Activated CD8-positive, alpha-beta memory T cell treated with anti-CD3 and anti-CD28 coated beads, Interleukin-2, amount 10 ng/mL, durations not matched to agents 7 days and 5 days (primary cell): ENCODE data around the gene NUP210. TPM values are rescaled to one million over a fixed set of nuclear protein-coding genes. Genes with fewer than 3 reads are reported as not detected.
A peak's percentile ranks its signal among the peaks of the same experiment; 100 is the strongest.

Experiments
- ATAC-seq: fragments of 150-1000 bp; cut with Tn5 transposase; one replicate; pipeline ENCODE4 v1.10.0; 2021; ENCODE audit warnings: moderate library complexity
- CTCF ChIA-PET: fragments of 350-600 bp; sonication (Branson Sonifier 250); formaldehyde crosslinking; loops from one replicate; lab custom pipeline; 2021; ENCODE audit warnings: antibody characterized with exemption; lab: Charles Lee
- DNase-seq: peaks from one replicate; pipeline ENCODE4 v3.0.0-alpha.2; 2020
- H3K27ac Mint-ChIP-seq: one replicate; pipeline ENCODE4 v1.8.0; 2021; ENCODE audit warnings: mild to moderate bottlenecking, mixed read lengths
- H3K27me3 Mint-ChIP-seq: one replicate; pipeline ENCODE4 v1.8.0; 2021; ENCODE audit warnings: mixed read lengths
- H3K36me3 Mint-ChIP-seq: one replicate; pipeline ENCODE4 v1.8.0; 2021; ENCODE audit warnings: mild to moderate bottlenecking, mixed read lengths
- H3K4me1 Mint-ChIP-seq: one replicate; pipeline ENCODE4 v1.8.0; 2021; ENCODE audit warnings: mixed read lengths
- H3K4me3 Mint-ChIP-seq: one replicate; pipeline ENCODE4 v1.8.0; 2021; ENCODE audit warnings: mild to moderate bottlenecking, moderate library complexity, mixed read lengths
- H3K9me3 Mint-ChIP-seq: one replicate; pipeline ENCODE4 v1.8.0; 2022; ENCODE audit warnings: low read depth, mixed read lengths
- total RNA-seq, 2 experiments: library from RNA; stranded (reverse); gene quantifications; one replicate each; pipeline ENCODE4 v1.2.3, GENCODE V29; 2021

NUP210 gene
- 100 to 1,000 TPM; 186 to 236 TPM for total RNA-seq

DNA sequence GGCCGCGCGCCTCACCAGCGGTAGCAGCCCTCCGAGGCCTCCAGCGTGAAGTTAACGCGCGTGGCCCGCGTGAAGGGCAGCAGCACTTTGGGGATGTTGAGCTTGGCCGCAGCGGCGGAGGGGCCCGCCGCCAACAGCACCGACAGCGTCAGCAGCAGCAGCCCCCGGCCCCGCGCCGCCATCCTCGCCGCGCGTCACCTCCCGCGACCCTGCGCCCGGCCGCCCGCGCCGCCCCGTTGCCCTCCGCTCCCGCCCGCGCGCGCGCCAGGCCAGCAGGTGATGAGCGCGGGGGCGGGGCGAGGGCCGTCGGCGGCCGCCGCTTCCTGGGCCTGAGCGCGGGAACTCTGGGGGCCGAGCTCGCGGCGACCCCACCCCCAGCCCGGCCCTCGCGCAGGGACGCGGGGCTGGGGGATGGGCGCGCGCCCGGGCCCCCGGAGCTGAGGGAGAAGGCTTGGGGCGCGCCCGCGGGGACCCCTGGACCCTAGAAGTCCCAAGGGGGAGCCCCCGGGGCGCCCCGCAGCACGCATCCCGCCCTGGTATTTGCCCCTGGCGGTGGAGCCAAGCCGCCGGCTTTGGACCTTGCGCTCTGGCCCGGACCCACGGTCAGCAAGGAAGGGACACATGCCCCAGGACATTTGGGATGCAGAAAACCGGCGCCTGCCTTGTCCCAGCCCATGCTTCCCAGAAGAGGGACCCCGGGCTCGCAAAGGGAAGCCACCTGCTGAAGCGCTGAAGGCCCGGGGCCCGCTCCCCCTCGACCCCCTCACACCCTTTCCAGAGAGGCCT, at the start of gene NUP210:
NUP210 (minus strand) TSS at position 278 of the 786 bp plus-strand sequence; CDS start at position 182, 96 bp downstream.
- Mint-ChIP-seq H3K36me3 (peaks cover 23% of the 10 kb centered on the region), H3K9me3 (no peaks in the 10 kb centered on the region), H3K27ac (peak within 1 kb of the TSS; percentile 95), H3K4me3 (peak within 1 kb of the TSS; percentile 93), H3K4me1 (peaks cover 55% of the 10 kb centered on the region), H3K27me3 (no peaks in the 10 kb centered on the region)
- CTCF ChIA-PET = interaction anchor here (0.6 to 10.0 kb wide), 5 partner anchors 9 to 190 kb away, joined by 3 to 89 read pairs (median 3); no protein-coding TSS in a partner anchor
- peak; percentile 77 for DNase-seq
- peak; percentile 67 for ATAC-seq

GRCh38 chr3:13466781-13467180, 46.7 kb upstream of the NUP210 start:
- DNase-seq (no peak), ATAC-seq (no peak)
- H3K4me1 Mint-ChIP-seq = no peaks in the 10 kb centered on the region
- CTCF ChIA-PET = no interaction called here
- no peak overlapping the region for H3K4me3 Mint-ChIP-seq
- H3K9me3 Mint-ChIP-seq = no peaks in the 10 kb centered on the region
- no peaks in the 10 kb centered on the region for H3K36me3 Mint-ChIP-seq
- H3K27me3 Mint-ChIP-seq = peaks cover 49% of the 10 kb centered on the region
- H3K27ac Mint-ChIP-seq = no peak overlapping the region

DNA sequence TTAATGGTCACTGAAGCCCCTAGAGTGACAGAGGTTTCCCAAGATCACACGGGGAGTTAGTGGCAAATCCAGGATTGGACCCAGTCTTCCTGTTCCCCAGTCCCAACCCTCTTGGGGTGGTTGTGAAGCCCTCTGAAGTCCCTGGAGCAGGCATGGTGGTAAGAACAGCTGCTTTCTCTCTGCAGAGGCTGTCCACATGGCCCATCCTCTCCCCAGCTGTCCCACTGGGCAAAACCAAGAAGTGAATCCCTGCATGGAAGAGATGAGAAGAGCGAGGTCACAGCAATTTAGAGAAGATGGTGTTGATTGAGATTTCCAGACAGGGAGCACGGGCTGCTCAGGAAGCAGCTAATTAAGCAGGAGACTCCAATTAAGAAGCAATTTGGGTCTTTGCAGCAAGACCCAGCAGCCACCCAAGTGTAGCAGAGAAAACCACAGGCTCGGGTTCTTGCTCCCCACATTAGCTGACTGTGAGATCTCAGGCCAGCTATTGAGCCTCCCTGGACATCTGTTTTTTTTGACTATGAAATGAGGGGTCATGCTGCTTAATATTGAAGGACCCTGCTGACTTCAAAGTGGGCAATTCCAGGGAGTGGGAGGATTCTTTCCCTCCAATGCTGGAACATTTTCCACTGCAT, 45.2 kb upstream of the NUP210 start:
- ATAC-seq (no peak), DNase-seq (no peak)
- CTCF ChIA-PET = interaction anchor here (1.1 kb wide), 1 partner anchor 31 kb away, joined by 3 read pairs; no protein-coding TSS in a partner anchor
- Mint-ChIP-seq H3K27ac (no peak overlapping the region), H3K4me1 (no peaks in the 10 kb centered on the region), H3K4me3 (no peak overlapping the region), H3K36me3 (no peaks in the 10 kb centered on the region), H3K9me3 (no peaks in the 10 kb centered on the region), H3K27me3 (peaks cover 44% of the 10 kb centered on the region)

DNA sequence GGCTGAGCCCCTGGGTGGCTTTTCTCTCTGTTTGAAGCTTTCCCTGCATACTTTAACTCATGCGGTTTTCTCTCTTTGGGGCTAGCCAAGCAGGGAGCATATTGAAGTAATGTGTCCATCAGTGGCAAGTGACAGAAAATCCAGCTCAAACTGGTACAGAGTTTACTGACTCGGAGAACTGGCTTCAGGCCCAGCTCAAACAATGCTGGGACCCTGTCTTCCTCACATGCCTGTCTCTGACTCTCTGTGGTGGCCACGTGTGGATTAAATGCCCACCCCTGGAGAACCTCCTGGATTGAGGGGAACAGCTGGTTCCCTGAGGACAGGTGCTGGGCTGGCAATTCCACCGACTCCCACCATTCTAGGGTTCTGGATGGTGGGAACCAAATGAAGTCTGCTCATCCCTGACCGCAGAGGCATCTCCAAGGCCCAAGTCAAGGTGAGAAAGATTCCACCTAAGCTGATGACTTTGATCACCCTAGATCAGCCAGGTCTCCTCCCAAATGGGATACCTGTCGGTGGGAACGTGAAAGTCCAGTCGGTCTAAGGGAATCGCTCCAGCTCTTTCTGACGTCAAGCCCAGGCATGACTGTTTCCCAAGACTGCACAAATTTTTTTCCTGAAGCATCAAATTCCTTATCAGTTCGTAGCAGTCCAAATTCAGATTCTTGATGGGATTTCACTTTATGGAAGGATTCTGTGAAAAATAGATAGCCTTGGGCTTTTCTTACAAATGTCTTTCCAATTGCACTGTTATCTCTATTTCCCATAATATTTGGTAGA, 43.7 kb upstream of the NUP210 start:
- CTCF ChIA-PET = interaction anchor here (0.8 to 4.7 kb wide), 6 partner anchors 11 to 372 kb away, joined by 3 to 40 read pairs (median 22); partner anchors contain the start of gene HDAC11
- DNase-seq = no peak
- Mint-ChIP-seq H3K27ac (no peak overlapping the region), H3K27me3 (peaks cover 40% of the 10 kb centered on the region), H3K9me3 (no peaks in the 10 kb centered on the region), H3K4me1 (no peaks in the 10 kb centered on the region), H3K36me3 (no peaks in the 10 kb centered on the region), H3K4me3 (no peak overlapping the region)
- ATAC-seq = no peak

DNA sequence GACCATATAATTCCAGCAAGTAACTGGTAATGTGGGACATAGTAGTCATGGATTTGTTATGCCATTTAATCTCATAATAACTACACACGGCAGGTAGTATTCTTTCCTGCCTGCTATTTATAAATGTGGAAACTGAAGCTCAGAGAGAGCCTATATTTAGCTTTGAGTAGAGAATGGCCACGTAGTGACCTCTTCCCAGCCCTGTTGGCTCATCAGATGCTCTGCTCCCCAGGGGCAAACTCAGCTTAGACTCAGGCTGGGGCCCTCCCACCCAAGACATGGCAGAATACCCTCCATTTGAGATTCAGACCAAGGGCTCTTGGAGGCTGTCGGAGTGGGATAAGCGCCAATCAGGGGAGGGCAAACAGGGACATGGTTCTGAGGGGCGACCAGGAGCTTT, 42.7 kb upstream of the NUP210 start:
- no peaks in the 10 kb centered on the region for H3K36me3 Mint-ChIP-seq
- ATAC-seq = no peak
- CTCF ChIA-PET = interaction anchor here (0.8 to 4.7 kb wide), 9 partner anchors 10 to 371 kb away, joined by 3 to 40 read pairs (median 9); partner anchors contain the start of gene HDAC11
- H3K4me1 Mint-ChIP-seq = no peaks in the 10 kb centered on the region
- H3K27me3 Mint-ChIP-seq = peaks cover 33% of the 10 kb centered on the region
- H3K27ac Mint-ChIP-seq = no peak overlapping the region
- DNase-seq = no peak
- no peak overlapping the region for H3K4me3 Mint-ChIP-seq
- H3K9me3 Mint-ChIP-seq = no peaks in the 10 kb centered on the region

DNA sequence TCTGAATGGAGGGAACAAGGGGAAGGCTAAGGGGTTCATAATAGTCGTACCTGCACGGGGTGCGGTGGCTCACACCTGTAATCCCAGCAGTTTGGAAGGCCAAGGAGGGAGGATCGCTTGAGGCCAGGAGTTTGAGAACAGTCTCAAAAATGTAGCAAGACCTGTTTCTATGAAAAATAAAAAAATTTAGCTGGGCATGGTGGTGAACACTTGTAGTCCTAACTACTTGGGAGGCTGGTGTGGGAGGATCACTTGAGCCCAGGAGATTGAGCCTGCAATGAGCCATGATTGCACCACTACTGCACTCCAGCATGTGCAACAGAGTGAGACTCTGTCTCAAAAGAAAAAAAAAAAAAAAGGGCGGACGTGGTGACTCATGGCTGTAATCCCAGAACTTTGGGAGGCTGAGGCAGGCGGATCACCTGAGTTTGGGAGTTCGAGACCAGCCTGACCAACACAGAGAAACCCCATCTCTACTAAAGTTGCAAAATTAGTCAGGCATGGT, 42.1 kb upstream of the NUP210 start:
- no peak overlapping the region for H3K4me3 Mint-ChIP-seq
- CTCF ChIA-PET = interaction anchor here (0.9 to 4.7 kb wide), 18 partner anchors 9 to 557 kb away, joined by 3 to 40 read pairs (median 4); partner anchors contain the start of gene HDAC11
- ATAC-seq (no peak), DNase-seq (no peak)
- no peaks in the 10 kb centered on the region for H3K4me1 Mint-ChIP-seq
- no peak overlapping the region for H3K27ac Mint-ChIP-seq
- H3K27me3 Mint-ChIP-seq = peaks cover 28% of the 10 kb centered on the region
- H3K9me3 Mint-ChIP-seq = no peaks in the 10 kb centered on the region
- H3K36me3 Mint-ChIP-seq = no peaks in the 10 kb centered on the region

GRCh38 chr3:13461169-13462124, 41.3 kb upstream of the NUP210 start:
- ATAC-seq = peak; percentile 96
- H3K27ac Mint-ChIP-seq = no peak overlapping the region
- no peak overlapping the region for H3K4me3 Mint-ChIP-seq
- H3K9me3 Mint-ChIP-seq = no peaks in the 10 kb centered on the region
- H3K36me3 Mint-ChIP-seq = no peaks in the 10 kb centered on the region
- H3K27me3 Mint-ChIP-seq = peaks cover 28% of the 10 kb centered on the region
- H3K4me1 Mint-ChIP-seq = no peaks in the 10 kb centered on the region
- peak; percentile 87 for DNase-seq
- CTCF ChIA-PET = interaction anchor here (0.6 to 4.7 kb wide), 25 partner anchors 8 to 556 kb away, joined by 3 to 40 read pairs (median 4); partner anchors contain the start of gene HDAC11

DNA sequence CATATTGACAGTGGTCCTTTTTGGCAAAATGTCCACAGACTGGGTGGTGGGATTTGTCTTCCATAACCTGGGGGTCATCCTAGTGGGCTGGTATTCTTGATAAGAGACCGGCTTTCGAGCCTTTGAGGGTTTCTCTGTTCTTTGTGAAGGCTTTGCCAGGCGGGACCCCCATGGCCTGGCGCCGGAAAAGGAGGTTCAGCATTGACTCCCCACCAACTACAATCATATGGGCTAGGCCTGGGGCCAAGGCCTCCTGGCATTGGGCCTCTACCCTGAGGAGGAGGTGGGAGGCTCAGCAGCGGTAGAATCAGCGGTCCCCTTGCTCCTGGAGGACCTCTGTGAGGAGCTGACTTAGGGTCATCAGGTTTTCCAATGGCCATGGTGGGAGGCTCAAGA, 40.2 kb upstream of the NUP210 start:
- H3K36me3 Mint-ChIP-seq = no peaks in the 10 kb centered on the region
- H3K27me3 Mint-ChIP-seq = peaks cover 20% of the 10 kb centered on the region
- no peaks in the 10 kb centered on the region for H3K9me3 Mint-ChIP-seq
- DNase-seq (no peak), ATAC-seq (no peak)
- H3K4me1 Mint-ChIP-seq = no peaks in the 10 kb centered on the region
- CTCF ChIA-PET = interaction anchor here (1.5 to 4.7 kb wide), 7 partner anchors 7 to 368 kb away, joined by 4 to 40 read pairs (median 12); no protein-coding TSS in a partner anchor
- no peak overlapping the region for H3K4me3 Mint-ChIP-seq
- H3K27ac Mint-ChIP-seq = no peak overlapping the region

GRCh38 chr3:13459605-13460340, 39.7 kb upstream of the NUP210 start:
- H3K27me3 Mint-ChIP-seq = peaks cover 17% of the 10 kb centered on the region
- no peaks in the 10 kb centered on the region for H3K4me1 Mint-ChIP-seq
- no peaks in the 10 kb centered on the region for H3K9me3 Mint-ChIP-seq
- DNase-seq (no peak), ATAC-seq (no peak)
- no peak overlapping the region for H3K27ac Mint-ChIP-seq
- H3K36me3 Mint-ChIP-seq = no peaks in the 10 kb centered on the region
- CTCF ChIA-PET = interaction anchor here (1.1 to 4.7 kb wide), 6 partner anchors 61 to 367 kb away, joined by 3 to 40 read pairs (median 8); no protein-coding TSS in a partner anchor
- H3K4me3 Mint-ChIP-seq = no peak overlapping the region

DNA sequence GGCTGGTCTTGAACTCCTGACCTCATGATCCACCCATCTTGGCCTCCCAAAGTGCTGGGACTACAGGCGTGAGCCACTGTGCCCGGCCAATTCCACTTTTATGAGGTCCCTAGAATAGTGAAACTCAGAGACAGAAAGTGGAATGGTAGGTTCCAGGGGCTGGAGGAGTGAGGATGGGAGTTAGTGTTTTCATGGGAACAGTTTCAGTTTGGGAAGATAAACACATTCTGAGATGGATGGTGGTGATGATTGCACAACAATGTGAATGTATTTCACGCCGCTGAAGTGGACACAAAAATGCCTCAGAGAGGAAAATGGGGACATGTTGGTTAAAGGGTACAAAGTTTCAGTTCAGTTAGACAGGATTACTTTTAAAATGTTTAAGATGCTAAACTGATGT, 37.5 kb upstream of the NUP210 start:
- Mint-ChIP-seq H3K27me3 (peaks cover 2% of the 10 kb centered on the region), H3K27ac (no peak overlapping the region), H3K36me3 (no peaks in the 10 kb centered on the region), H3K4me1 (peaks cover 3% of the 10 kb centered on the region), H3K9me3 (no peaks in the 10 kb centered on the region), H3K4me3 (no peak overlapping the region)
- no peak for DNase-seq
- CTCF ChIA-PET = interaction anchor here (1.3 to 1.7 kb wide), 2 partner anchors 14 to 19 kb away, joined by 4 to 5 read pairs; no protein-coding TSS in a partner anchor
- ATAC-seq = no peak

DNA sequence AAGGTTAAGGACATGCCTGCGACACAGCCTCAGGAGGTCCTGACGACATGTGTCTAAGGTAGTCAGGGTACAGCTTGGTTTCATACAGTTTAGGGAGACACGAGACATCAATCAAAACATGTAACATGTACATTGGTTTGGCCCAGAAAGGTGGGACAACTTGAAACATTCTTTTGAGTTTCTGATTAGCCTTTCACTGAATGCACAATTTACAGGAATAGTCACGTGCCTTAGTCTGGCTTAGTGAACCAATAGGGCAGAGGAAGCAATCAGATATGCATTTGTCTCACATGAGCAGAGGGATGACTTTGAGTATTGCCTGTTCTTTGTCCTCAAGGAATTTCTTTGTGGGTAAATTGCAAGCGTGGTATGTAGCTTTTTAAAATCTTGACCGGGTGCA, 35.5 kb upstream of the NUP210 start:
- Mint-ChIP-seq H3K36me3 (no peaks in the 10 kb centered on the region), H3K4me3 (no peak overlapping the region), H3K27me3 (no peaks in the 10 kb centered on the region), H3K4me1 (peaks cover 16% of the 10 kb centered on the region), H3K27ac (no peak overlapping the region), H3K9me3 (no peaks in the 10 kb centered on the region)
- CTCF ChIA-PET = interaction anchor here (0.8 to 6.2 kb wide), 9 partner anchors 16 to 363 kb away, joined by 3 to 89 read pairs (median 5); partner anchors contain the start of genes HDAC11 and NUP210
- DNase-seq = no peak
- ATAC-seq = no peak
